Ramos (cell line): ENCODE results near the gene CNGB1.
"Not testable (repeated sequence)": the region's sequence is repeated elsewhere in the genome, so short reads cannot be mapped to it uniquely, and the experiment has no call there.

Source experiments
- in situ Hi-C: fragments of 300-500 bp; cut with MboI; formaldehyde crosslinking; loops from one replicate; pipeline ENCODE4 v1.14.3; 2022; ENCODE audit warnings: low sequenced_read_pairs; ENCODE audit not compliant: unreplicated experiment

Gene CNGB1

DNA sequence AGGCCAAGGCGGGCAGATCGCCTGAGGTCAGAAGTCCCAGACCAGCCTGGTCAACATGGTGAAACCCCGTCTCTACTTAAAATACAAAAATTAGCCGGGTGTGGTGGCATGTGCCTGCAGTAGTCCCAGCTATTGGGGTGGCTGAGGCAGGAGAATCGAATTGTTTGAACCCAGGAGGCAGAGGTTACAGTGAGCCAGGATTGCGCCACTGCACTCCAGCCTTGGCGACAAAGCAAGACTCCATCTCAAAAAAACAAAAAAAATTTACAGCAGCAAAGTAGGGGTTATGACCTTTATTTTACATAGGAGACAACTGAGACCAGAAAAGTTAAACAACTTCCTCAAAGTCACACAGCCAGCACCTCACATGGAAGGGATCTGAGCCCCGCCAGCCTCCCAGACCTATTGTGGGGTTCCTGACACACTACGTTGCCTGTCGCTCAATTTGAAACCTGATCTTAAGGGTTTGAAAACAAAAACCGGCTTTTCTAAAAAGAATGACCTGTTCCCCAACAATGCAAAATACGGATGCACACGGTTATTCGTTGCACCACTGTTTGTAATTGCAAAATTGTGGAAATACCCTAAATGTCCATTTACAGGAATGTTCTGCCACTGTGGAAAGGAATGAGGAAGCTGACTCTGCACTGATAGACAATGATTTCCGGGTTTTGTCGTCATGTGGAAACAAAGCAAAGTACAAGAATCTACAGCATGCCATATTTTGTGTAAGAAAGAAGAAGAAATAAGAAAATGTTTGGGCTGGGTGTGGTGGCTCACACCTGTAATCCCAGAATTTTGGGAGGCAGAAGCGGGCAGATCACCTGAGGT lies 77.2 kb downstream of the CNGB1 start:
- in situ Hi-C loops, result no loop called here

DNA sequence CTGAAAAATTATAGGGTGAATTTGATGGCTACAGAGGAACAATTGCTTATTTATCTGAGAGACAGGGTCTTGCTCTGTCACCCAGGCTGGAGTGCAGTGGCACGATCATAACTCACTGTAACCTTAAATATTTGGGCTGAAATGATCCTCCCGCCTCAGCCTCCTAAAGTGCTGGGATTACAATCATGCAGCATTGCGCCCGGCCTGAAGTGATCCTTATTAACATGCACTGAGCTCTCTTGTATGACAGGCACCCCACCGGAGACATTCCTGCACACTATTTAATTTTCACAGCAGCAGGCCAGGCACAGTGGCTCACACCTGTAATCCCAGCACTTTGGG lies 77.7 kb downstream of the CNGB1 start:
- in situ Hi-C loops, result no loop called here

DNA sequence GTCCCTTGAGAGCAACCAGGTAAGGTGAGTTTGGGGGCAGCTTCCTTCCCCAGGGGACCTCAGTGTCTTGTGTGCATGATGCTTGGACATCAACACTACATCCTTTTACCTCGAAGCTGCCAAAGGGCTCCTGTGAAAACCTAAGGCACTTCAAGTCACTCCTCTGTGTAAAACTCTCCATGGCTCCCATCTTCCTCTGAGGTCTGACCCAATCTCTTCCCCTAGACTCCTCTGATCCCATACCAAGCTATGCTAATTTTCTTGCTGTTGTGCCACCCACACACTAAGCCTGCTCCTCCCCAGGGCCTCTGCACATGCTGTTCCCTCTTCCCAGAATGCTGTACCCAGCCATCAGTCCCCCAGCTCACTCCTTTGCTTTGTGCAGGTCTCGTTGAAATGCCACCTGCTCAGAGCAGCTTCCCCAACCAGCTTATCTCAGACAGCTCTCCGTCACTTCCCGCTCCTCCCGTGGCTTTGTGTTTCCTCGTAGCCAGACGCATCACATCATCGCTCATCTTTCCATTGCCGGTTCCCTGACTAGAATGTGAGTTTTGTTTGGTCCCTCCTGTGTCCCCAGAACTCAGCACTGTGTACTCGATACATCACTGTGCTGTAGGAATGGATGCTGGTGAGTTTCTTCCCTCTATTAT lies 78.4 kb downstream of the CNGB1 start:
- in situ Hi-C loops, result no loop called here

DNA sequence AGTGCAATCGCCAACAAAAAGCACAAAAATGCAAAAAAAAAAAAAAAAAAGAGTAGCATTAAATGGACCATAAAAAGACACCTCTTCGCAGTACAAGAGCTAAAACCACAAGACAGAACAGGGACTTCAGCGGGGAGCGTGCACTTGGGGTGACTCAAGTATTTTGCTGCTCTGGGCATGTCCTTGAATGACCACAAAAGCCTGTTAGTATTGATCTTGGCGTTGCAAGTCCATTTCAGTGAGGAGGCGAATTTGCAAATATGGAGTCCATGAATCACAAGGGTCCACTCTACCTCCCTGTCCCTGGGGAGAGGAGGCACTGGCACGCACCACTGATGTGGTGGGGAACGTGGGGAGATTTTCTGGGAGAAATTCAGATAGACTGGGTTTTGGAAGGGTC lies 78.9 kb downstream of the CNGB1 start:
- in situ Hi-C loops, result no loop called here

DNA sequence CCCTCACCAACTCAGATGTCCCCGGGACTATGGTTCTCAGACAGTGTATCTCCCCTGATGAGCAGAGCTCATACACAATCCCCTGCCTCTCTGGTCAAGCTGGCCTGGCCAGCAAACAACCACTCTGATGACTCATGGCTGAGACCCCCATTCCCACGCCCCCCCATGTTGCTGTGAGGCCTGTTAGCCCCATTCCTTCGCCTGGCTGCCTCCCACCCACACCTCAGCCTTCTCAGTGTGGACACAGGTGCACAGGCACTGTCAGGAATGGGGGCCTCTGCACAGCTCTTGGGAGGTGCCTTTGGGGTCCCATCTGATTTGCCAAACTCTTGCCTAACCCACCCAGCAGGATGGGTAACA lies 80.2 kb downstream of the CNGB1 start:
- in situ Hi-C loops, result no loop called here

DNA sequence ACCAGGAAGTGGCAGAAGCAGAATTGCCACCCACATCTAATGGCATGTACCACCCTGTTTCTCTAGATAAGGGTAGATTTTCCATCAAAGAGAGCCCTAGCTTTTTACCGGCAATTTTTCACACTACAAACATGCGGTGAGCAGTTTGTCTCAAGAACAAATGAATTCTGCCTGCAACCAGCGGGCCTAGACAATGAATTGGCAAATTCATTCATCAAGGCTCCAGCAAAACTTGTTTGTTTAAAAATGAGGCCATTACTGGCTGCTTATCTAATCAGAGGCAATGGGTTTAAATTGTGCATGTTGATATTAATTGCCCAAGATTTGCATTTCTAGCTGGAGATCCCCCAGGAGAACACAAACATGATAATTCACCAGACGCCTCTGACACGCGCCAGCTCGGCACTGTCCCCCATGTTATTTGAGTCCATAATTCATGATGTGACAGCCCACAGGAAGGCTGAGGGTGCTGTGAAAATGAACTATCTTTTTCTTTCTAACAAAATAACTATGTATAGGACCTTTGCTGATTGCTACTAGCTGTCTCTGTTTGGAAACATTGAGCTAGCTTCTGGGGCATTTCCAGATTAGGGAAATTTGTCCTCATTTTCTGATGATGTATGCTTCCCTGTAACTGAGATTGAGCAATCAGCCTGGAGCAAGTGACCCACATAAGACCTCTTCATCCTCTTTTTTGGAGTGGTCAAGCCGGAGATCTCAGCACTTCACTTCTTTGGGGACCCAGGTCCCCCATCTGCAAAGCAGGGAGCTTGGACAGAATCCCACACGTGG lies 80.8 kb downstream of the CNGB1 start:
- in situ Hi-C loops, result no loop called here

DNA sequence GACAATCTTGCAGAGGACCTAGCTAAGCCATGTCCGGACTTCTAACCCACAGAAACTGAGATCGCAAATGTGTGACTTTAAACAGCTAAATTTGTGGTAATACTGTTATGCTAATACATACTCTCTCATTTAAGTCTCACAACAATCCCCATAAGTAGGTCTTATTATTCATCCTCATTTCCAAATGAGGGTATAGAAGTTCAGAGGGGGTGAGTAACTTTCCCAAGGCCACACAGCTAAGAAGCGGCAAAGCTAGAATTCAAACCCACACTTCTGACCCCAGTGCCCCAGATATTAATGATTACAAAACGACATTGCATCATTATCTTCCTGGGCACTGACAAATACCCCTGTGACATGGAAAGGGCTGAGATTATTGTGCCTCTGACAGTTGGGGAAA lies 81.4 kb downstream of the CNGB1 start:
- in situ Hi-C loops, result no loop called here

DNA sequence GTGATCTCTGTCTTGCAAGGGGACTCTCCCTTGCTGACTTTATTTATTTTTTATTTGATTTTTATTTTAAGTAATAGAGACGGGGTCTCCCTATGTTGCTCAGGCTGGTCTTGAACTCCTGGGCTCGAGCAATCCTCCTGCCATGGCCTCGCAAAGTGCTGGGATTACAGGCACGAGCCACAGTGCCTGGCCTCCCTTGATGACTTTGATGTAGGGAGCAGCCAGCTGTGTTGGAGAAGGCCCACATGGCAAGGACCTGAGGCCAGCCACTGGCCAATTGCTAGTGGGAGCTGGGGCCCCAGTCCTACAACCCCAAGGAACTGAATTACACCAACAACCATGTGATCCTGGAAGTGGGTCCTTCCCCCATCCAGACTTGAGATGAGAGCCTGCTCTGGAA lies 81.8 kb downstream of the CNGB1 start:
- in situ Hi-C loops, result no loop called here

DNA sequence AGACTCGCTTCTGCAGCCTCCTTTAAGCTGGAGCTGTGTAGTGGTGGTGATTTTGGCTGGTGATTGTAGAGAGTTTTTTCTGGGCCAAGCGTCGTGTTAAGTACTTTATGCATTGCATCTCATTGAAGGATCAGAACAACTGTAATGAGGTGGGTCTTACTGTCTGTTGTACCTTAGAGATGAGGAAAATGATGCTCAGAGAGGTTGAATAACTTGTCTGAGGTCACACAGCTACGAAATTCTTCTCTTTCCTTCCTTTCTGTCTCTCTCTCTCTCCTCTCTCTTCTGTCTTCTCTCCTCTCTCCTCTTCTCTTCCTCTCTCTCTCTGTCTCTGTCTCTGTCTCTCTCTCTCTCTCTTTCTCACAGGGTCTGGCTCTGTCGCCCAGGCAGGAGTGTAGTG lies 82.8 kb downstream of the CNGB1 start:
- in situ Hi-C loops, result no loop called here

DNA sequence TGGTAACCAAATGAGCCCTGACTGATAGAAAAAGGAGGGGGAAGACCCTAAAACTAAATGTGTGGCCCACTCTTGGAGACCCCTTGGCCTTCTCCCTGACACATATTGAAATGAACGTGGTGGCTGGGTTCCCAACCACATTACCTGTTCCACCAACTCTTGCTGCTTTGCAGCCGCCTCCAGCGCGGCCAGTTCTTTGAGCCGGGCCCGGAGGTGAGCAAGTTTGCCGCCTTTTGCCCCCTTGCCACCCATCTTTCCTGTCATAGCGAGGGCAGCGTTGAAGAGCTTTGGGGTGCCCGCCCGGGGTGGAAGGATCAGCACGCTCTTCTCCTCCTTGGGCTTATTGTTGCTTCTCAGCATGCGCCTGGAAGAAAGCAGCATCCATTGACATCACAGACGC lies 83.2 kb downstream of the CNGB1 start:
- in situ Hi-C loops, result no loop called here

DNA sequence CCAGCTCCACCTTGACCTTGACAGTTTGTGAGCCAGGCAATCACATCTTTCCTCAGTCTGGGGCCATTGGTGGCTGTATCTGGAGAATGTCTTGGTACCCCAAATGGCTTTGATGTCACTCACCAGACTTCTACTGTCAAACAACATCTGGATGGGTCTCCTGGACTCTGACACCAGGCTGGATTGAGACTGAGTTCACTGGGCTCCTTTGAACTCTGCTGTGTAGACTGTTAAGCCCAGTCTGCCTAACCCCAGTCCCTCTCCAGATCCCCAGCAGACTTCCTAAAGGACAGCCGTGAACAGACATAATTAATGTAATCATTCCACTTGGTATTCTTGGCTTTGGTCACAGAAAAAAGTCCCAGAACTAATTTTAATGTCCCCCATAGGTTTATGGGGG lies 84.5 kb downstream of the CNGB1 start:
- in situ Hi-C loops, result no loop called here

DNA sequence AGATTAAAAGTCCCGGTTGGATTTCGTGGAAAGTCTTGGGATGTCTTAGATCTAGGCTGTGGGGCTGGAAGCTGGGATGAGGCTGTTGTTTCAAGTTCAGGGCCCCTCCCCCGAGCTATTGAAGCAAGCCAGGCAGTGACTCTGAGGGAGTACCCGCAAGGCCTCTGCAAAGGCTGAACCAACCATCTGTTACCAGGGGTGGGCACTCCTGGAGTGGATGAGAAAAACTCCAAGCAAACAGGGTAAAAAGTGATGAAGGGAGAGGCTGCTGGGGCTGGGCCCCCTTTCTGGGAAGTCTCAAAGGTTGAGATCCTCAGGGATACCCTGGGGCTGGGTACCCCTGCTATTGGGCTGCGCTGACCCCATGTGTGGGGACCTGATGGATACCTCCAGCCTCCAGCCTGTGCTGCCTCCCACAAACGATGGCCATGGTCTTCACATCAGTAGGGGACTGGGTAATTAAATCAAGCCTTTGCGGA lies 86.2 kb downstream of the CNGB1 start:
- in situ Hi-C loops, result no loop called here

DNA sequence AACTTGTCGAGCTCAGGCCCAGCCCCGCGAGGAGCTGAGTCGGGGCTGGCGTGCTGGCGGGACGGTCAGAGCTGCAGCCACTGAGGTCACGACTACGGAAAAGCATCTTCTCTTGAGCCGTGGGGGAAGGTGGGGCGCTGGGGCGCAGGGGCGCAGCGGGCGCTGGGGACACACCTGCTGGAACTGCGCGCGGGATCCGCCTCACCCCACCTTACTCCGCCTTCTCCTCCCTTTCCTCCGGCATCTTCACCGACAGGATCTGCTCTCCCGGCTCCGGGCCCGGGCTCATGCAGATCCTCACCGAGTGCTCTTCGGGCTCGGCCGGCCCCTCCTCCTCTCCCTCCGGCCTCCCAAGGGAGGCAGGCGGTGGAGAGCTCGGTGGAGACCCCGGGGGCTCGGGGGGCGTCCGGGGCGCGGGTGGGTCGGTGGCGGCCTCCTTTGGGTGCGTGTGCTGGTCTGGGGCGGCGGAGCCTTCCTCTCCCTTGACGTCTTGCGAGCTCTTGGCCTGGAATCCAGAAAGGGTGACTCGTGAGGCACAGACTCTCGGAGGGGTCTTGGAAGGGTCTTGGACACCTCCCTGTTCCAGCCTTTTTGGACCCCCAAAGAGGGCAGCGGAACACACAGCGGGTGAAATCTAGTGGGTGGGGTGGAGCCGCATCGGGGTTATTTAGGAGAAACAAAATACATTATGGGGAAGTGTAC lies 86.8 kb downstream of the CNGB1 start:
- in situ Hi-C loops, result no loop called here

DNA sequence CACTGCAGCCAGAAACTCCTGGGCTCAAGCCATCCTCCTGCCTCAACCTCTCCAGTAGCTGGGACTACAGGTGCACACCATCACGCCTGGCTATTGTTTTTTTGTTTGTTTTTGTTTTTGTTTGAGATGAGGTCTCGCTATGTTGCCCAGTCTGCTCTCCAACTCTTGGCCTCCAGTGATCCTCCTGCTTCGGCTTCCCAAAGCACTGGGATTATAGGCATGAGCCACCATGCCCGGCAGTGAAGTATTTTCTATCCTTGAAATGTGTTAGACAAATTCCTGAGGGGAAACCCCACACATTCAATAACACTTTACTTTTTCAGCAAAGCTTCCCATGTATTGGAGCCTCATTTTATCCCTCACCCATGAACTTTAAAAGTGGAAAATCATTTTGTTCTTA lies 87.4 kb downstream of the CNGB1 start:
- in situ Hi-C loops, result no loop called here

DNA sequence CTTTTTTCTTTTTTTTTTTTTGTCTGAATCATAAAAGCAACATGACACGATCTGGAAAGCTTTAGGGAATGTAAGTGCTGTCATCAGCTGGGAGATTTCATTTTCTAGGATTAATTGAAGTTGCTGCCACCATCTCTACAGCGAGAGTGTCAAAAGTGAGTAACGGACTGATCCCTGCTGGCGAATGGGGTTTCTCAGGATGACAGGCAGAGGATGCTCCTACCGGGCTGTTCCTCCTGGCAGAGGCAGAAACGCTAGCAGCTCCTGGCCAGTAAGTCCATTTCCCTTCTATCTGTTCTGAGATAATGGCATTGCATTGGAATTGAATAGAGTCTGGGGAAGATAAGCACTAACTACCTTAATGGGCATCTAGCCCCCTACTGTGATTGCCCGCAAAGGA lies 88.1 kb downstream of the CNGB1 start:
- in situ Hi-C loops, result no loop called here

DNA sequence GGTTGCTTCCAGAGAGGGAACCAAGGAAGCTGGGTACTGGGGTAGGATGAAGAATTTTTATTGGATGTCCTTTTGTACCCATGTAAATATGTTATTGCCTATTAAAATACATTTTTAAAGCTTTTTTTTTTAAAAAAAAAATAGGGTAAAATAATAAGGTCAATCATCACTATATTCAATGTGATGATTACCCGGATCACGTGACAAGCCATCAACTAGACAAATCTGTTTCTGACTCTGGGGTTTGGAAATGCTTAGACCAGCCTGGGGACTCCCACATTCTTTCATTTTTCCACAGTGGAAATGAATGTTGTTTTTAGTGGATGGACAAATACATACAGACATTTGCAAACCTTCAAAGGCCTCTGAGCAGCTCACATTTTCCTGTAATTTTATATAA lies 88.7 kb downstream of the CNGB1 start:
- in situ Hi-C loops, result no loop called here

DNA sequence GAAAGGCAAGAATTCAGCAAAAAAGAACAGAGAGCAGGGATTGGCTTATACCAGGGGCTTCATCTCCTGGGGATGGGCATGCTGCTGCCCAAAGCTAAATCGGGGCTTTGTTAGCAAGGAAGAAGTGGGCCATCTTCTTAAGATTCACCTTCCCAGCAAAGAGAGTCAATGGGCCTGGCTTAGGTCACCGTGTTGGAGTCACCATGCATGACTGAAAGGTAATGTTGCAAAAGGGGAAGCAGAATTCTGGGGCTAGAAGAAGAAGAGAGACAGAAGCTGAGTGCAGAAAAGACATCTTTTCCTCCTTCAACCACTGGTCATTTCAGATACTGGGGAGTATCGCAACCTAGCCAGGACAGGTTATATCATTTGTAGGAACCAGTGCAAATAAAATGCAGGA lies 92.3 kb downstream of the CNGB1 start:
- in situ Hi-C loops, result no loop called here

DNA sequence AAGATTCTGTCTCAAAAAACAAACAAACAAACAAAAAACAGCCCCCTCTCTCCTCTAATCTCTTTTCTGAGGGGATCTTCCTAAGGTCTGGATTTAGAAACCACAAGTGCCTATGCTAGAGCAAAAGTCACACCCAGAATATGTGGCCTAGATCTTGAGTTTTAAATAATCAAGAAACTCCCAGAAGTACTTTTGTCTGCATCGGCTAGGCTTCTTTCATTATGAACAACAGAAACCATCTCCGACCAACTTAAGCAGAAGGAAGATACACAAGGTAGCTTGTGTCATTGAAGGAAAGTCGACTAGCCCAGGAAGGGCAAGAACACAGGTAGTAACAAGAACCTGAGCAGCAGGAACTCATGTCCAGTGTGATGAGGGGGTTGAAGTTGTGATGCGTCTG lies 94.7 kb downstream of the CNGB1 start:
- in situ Hi-C loops, result no loop called here

DNA sequence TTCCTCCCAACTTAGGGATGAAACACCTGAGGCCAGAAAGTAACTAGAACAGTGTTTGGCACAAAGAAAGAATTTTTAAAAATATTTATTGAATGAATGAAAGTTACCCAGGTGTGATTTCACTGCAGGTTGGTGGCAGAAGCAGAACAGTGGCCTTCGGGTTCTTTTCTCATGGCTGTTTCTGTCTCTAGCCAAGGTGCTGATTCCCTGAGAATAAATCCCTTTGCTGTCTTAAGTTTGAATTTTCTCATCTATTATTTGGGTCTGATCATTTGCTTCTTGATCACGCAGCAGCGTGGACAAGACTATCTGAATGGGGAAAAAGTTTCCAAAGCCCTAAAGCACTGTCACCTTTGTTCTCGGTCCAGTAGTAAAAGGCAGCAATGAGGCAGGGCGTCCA lies 95.6 kb downstream of the CNGB1 start:
- in situ Hi-C loops, result no loop called here

DNA sequence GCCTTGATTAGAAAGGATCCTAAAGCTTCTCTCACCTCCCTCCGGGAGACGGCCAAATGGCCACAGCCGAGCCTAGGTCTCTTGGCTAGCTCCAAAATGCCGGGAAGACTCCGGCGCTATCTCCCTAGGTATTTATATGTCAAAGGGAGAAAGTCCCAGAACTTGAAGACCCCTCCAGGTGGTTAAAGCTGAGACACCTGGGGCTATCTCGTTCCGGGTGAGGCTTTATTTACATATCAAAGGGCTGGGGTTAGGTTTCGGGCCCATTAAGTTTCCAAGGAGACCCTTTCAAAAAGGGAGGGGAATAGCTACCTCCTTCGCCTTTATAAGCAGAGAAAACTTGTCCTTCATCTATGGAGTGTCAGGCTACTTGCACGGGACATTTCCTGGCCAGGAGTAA lies 97.7 kb downstream of the CNGB1 start:
- in situ Hi-C loops, result no loop called here

DNA sequence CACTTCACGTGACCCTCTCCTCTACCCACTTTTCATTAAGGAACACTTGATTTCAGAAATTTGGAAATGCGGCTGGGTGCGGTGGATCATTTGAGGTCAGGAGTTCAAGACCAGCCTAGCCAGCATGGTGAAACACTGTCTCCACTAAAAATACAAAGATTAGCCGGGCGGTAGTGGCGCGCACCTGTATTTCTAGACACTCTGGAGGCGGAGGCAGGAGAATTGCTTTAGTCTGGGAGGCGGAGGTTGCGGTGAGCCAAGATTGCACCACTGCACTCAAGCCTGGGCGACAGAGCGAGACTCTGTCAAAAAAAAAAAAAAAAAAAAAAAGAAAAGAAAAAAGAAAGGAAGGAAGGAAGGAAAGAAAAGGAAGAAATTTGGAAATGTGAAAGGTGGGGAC lies 98.2 kb downstream of the CNGB1 start:
- in situ Hi-C loops, result not testable (repeated sequence)
